ENCODE data around the gene NFIB. TPM values are rescaled to one million over a fixed set of nuclear protein-coding genes. Genes with fewer than 3 reads are reported as not detected.

Gene NFIB
- 0.25 and 0.47 TPM in 2 replicates for polyA plus RNA-seq (2011; rRNA removed)
- polyA minus RNA-seq (2011; rRNA and poly(A)+ RNA removed), result 0.47 and 1.0 TPM in 2 replicates

DNA sequence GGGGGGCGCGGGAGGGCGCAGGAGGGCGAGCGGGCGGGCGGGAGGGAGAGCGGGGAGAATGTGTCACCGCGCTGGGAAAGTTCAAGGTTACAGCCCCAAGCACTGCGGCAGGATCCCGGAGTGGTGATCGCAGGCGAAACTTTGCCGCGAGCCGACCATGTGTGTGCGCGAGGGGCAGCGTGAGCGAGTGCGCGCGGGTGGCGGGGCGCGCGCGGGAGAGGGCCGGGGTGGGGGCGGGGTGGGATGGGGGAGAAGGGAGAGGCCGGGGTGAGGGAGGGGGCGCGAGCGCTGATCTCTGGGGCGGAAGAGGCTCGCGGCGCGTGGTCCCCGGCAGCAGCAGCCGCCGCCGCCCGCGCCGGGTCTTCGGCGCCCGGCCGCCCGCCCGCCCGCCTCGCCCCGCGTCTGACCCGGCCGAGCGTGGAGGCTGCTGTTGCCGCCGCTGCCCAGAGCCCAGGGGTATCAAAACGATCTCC, at the start of gene NFIB:
Gene NFIB, minus strand, starts transcription at position 191 of the 473 bp plus-strand sequence. CDS start 630 bp downstream, outside the sequence.
- Histone ChIP-seq H3K4me3 (ENCODE audit: low read depth, low read length) (peak within 1 kb of the TSS; percentile 35), H3K27me3 (ENCODE audit: control insufficient read depth, insufficient read depth, low read length) (peaks cover 22% of the 10 kb centered on the region), H3K36me3 (ENCODE audit: control insufficient read depth, insufficient read depth, low read length) (no peaks in the 10 kb centered on the region)
- DNase-seq (ENCODE audit: low read depth), result no peak
- POLR2A ChIA-PET, result no interaction called here
- TF ChIP-seq, protein P1, sequence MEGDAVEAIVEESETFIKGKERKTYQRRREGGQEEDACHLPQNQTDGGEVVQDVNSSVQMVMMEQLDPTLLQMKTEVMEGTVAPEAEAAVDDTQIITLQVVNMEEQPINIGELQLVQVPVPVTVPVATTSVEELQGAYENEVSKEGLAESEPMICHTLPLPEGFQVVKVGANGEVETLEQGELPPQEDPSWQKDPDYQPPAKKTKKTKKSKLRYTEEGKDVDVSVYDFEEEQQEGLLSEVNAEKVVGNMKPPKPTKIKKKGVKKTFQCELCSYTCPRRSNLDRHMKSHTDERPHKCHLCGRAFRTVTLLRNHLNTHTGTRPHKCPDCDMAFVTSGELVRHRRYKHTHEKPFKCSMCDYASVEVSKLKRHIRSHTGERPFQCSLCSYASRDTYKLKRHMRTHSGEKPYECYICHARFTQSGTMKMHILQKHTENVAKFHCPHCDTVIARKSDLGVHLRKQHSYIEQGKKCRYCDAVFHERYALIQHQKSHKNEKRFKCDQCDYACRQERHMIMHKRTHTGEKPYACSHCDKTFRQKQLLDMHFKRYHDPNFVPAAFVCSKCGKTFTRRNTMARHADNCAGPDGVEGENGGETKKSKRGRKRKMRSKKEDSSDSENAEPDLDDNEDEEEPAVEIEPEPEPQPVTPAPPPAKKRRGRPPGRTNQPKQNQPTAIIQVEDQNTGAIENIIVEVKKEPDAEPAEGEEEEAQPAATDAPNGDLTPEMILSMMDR (IDR thresholded peaks at IDR 0.05; ENCODE audit: insufficient read depth, low read depth, low read length), result no peak
- CTCF ChIA-PET, result no interaction called here

DNA sequence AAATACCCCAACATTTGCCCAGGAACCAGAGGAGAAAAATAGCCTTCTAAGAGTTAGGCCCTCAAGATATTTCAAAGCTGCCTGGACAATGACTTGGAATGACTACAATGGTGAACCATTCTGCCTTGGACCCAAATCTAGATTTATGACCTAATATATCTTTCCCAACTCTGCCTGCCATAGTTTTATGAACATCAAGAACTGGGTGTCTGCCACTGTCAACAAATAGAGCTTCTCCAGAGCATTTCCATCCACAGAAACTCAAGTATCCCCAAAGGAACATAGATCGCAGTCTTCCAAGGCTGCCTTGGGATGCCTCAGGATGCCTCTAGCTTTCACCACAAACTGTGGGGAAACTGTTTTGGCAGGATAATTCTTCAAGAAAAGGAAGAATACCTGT, 48.2 kb upstream of the NFIB start:
- no peak overlapping the region for H3K4me3 ChIP-seq (ENCODE audit: low read depth, low read length)
- H3K27me3 ChIP-seq (ENCODE audit: control insufficient read depth, insufficient read depth, low read length), result peaks cover 5% of the 10 kb centered on the region
- no peaks in the 10 kb centered on the region for H3K36me3 ChIP-seq (ENCODE audit: control insufficient read depth, insufficient read depth, low read length)
- DNase-seq (ENCODE audit: low read depth), result no peak
- ChIA-PET POLR2A (no interaction called here), CTCF (interaction anchor here (1.2 to 3.9 kb wide), 2 partner anchors 9 to 934 kb away, joined by 4 to 30 read pairs; no protein-coding TSS in a partner anchor)
- TF ChIP-seq, protein P1 (IDR thresholded peaks at IDR 0.05; ENCODE audit: insufficient read depth, low read depth, low read length), result no peak

DNA sequence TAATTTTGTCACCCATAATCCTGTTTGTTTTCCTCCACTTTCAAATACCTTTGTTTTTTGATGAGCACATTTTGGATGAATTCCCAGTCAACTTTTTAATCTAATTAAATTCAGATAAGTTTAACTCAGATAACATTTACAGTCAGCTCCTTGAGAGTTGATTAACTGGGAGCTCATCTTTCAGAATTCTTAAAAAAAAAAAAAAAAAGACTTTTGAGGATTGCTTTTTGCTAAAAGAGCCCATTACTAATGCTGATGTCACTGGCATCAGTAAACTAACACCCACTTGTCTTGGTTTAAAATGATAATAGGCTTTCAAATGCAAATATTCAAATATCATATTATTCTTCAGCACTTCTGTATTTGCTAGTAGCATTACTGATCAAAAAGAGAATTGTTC, 47.1 kb upstream of the NFIB start:
- TF ChIP-seq, protein P1 (IDR thresholded peaks at IDR 0.05; ENCODE audit: insufficient read depth, low read depth, low read length), result no peak
- POLR2A ChIA-PET, result no interaction called here
- peaks cover 5% of the 10 kb centered on the region for H3K27me3 ChIP-seq (ENCODE audit: control insufficient read depth, insufficient read depth, low read length)
- no peaks in the 10 kb centered on the region for H3K36me3 ChIP-seq (ENCODE audit: control insufficient read depth, insufficient read depth, low read length)
- no peak overlapping the region for H3K4me3 ChIP-seq (ENCODE audit: low read depth, low read length)
- no peak for DNase-seq (ENCODE audit: low read depth)
- CTCF ChIA-PET, result interaction anchor here (0.6 to 3.9 kb wide), 3 partner anchors 7 to 983 kb away, joined by 3 to 30 read pairs (median 4); no protein-coding TSS in a partner anchor

DNA sequence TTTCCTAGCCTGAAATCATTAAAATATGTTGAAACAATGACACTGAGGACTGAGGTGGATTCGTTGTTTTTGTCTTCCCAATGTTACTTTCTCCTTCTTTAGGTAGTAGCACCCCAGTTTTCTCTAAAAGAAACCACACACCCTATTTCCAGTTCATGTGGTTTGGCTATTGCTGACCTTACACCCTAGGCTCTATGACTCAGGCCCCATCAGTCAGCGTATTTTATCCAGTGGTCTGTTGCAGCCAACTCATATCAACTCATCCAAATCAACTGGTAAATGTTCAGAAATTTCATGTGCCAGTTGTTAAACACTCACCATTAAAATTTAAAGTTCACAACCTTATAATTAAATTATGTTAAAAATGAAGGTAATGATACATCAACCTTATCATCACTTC, 44.6 kb upstream of the NFIB start:
- ChIA-PET POLR2A (no interaction called here), CTCF (no interaction called here)
- H3K36me3 ChIP-seq (ENCODE audit: control insufficient read depth, insufficient read depth, low read length), result no peaks in the 10 kb centered on the region
- no peak overlapping the region for H3K4me3 ChIP-seq (ENCODE audit: low read depth, low read length)
- DNase-seq (ENCODE audit: low read depth), result no peak
- TF ChIP-seq, protein P1 (IDR thresholded peaks at IDR 0.05; ENCODE audit: insufficient read depth, low read depth, low read length), result no peak
- H3K27me3 ChIP-seq (ENCODE audit: control insufficient read depth, insufficient read depth, low read length), result peaks cover 11% of the 10 kb centered on the region

DNA sequence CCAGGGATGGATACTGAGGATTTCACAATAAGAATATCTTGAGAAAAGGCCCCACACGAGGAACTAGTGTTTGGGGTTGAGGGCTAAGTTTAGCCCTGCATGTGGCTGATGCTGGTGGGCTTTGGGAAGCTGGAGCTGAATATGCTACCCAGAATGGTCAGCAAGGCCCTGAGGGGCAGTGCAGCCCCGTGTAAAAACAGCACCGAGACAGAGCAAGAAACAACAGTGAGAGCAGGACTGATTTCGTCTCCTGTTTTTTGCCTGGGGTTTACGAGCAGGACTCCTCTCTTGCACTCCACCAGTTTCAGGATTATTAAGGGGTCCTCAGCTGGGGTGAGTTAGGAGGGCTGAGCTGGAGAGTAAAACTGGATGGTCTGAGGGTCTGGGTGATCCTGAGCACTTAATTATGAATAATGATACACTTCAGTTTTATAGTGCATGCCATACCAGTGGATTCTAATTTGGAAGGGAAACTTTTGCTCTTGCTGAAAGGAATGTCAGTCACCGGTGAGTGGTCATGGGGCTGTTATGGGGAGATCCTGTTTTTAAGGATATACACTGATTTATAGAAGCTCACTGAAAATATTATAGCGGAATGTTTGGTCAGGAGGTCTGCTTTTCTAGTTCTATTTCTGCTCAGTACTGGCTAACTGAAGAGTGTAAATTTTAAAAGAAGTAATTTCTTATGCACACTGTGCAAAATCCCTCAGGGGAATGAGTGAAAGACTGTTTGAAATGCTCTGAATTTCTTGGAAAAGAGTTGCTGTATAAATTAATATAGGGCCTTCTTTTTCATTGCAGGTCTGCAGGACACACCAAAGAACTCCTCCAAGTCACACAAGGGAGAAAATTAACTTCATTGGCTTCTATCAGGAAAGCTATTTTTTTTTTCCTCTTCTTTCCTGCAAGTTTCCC, 42.7 kb upstream of the NFIB start:
- peaks cover 9% of the 10 kb centered on the region for H3K27me3 ChIP-seq (ENCODE audit: control insufficient read depth, insufficient read depth, low read length)
- no peak overlapping the region for H3K4me3 ChIP-seq (ENCODE audit: low read depth, low read length)
- H3K36me3 ChIP-seq (ENCODE audit: control insufficient read depth, insufficient read depth, low read length), result no peaks in the 10 kb centered on the region
- TF ChIP-seq, protein P1 (IDR thresholded peaks at IDR 0.05; ENCODE audit: insufficient read depth, low read depth, low read length), result no peak
- DNase-seq (ENCODE audit: low read depth), result no peak
- POLR2A ChIA-PET, result no interaction called here
- CTCF ChIA-PET, result interaction anchor here (1.4 kb wide), 1 partner anchor 929 kb away, joined by 6 read pairs; no protein-coding TSS in a partner anchor

All from BJ (cell line).